GM19328 (cell line): ENCODE measurements around the gene OAS3.

Experiments used
- ATAC-seq: cut with Tn5 transposase; IDR thresholded peaks from one replicate; pipeline ENCODE4 v1.9.1; 2021; ENCODE audit warnings: mild to moderate bottlenecking, moderate library complexity; ENCODE audit not compliant: unreplicated experiment

Gene OAS3

GRCh38 chr12:113010701-113011100, 72.4 kb downstream of the OAS3 start:
- ATAC-seq: no peak

GRCh38 chr12:113014565-113014964, 76.3 kb downstream of the OAS3 start:
- no peak for ATAC-seq

DNA sequence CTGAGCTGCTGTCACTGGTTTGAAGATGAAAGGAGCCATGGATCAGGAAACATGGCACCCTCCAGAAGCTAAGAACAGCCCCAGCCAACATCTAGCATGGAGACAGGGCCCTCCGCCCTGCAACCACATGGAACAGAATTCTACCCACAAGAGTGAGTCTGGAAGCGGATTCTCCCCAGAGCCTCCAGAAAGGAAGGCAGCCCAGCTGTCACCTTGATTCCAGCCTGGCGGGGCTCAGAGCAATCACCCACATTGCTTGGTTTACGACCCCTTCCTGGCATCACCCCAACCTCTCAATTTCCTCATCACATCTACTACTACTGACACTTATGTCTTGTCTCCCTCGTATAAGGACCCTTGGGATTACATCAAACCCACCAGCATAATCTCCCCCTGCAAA, 78.5 kb downstream of the OAS3 start:
- no peak for ATAC-seq

GRCh38 chr12:113019025-113019424, 80.8 kb downstream of the OAS3 start:
- no peak for ATAC-seq

DNA sequence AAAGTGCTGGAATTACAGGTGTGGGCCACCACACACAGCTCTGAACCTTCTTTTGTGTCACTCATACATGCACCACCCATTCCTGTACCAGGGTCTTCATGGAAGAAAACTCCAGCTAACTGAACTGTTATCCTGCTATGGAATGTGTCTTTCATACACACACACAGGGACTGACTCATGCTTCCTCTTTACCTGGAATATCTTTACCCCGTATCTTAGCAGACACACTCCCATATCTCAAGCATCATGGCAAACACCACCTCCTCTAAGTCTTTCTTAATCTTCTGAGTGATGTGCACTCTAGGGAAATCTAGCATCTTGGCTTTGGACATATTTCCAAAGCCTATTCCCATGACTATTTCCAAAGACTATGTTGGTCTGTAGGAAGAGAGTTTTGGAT, 83.2 kb downstream of the OAS3 start:
- no peak for ATAC-seq
